Smooth muscle cell (in vitro differentiated cells): ENCODE measurements around the gene TSPYL6. TPM values are rescaled to one million over a fixed set of nuclear protein-coding genes. Genes with fewer than 3 reads are reported as not detected.

ENCODE experiments used
- DNase-seq: peaks from one replicate; lab custom pipeline; 2025; ENCODE audit not compliant: unreplicated experiment; lab: John Stamatoyannopoulos, UW
- H2AFZ ChIP-seq: fragments of 200-600 bp; sonication (generic); 2 replicates; pipeline ENCODE4 v1.6.0; 2016; ENCODE audit warnings: antibody characterized with exemption, low read depth, mild to moderate bottlenecking
- H3F3A ChIP-seq: fragments of 200-600 bp; sonication (generic); 2 replicates; pipeline ENCODE4 v1.6.0; 2017; ENCODE audit warnings: antibody characterized with exemption, low read depth
- H3K27ac ChIP-seq: fragments of 200-600 bp; sonication (generic); 2 replicates; pipeline ENCODE4 v1.5.1; 2016; ENCODE audit warnings: low read depth, mild to moderate bottlenecking
- H3K27me3 ChIP-seq: fragments of 200-600 bp; sonication (generic); 2 replicates; pipeline ENCODE4 v1.6.1; 2016; ENCODE audit warnings: low read depth, mild to moderate bottlenecking
- H3K36me3 ChIP-seq: fragments of 200-600 bp; sonication (generic); 2 replicates; pipeline ENCODE4 v1.5.1; 2016; ENCODE audit warnings: low read depth
- H3K4me1 ChIP-seq: fragments of 200-600 bp; sonication (generic); 2 replicates; pipeline ENCODE4 v1.5.1; 2016; ENCODE audit warnings: low read depth
- H3K4me2 ChIP-seq: fragments of 200-600 bp; sonication (generic); 2 replicates; pipeline ENCODE4 v1.6.0; 2016; ENCODE audit warnings: mild to moderate bottlenecking
- H3K4me3 ChIP-seq: fragments of 200-600 bp; sonication (generic); 2 replicates; pipeline ENCODE4 v1.5.1; 2016; ENCODE audit warnings: mild to moderate bottlenecking
- H3K79me2 ChIP-seq: fragments of 200-600 bp; sonication (generic); 2 replicates; pipeline ENCODE4 v1.6.0; 2016; ENCODE audit warnings: low read depth, mild to moderate bottlenecking
- H3K9ac ChIP-seq: fragments of 200-600 bp; sonication (generic); 2 replicates; pipeline ENCODE4 v1.6.0; 2016; ENCODE audit warnings: low read depth
- H3K9me3 ChIP-seq: fragments of 200-600 bp; sonication (generic); replicated peaks from 2 replicates; pipeline ENCODE4 v1.5.1; 2016; ENCODE audit warnings: low read depth
- H4K20me1 ChIP-seq: fragments of 200-600 bp; sonication (generic); 2 replicates; pipeline ENCODE4 v1.6.0; 2016; ENCODE audit warnings: low read depth
- CTCF ChIP-seq: fragments of 200-600 bp; sonication (generic); IDR thresholded peaks from 2 replicates; pipeline ENCODE4 v1.5.1; 2017; ENCODE audit warnings: borderline replicate concordance, mild to moderate bottlenecking, antibody characterized with exemption; ENCODE audit not compliant: insufficient read depth, poor library complexity, severe bottlenecking
- WGBS: methylation state at CpG from one replicate; pipeline ENCODE4 v1.1.7; 2016; ENCODE audit warnings: low lambda C conversion rate; 5-methylcytosine and 5-hydroxymethylcytosine counted together
- polyA plus RNA-seq: library from polyadenylated mRNA; unstranded; fragments of >200 nt; fragmentation: Nextera tagmentation; extraction: Ambion mirVana; gene quantifications from 2 replicates; pipeline ENCODE4 v1.2.1, GENCODE V29; 2016
- total RNA-seq: library from RNA; depleted of rRNA; stranded (reverse); fragments of >200 nt; gene quantifications from 2 replicates; pipeline ENCODE4 v1.2.3, GENCODE V29; 2014

TSPYL6 gene
- total and polyA plus RNA-seq, 2 experiments from 2014 or later: not detected

DNA sequence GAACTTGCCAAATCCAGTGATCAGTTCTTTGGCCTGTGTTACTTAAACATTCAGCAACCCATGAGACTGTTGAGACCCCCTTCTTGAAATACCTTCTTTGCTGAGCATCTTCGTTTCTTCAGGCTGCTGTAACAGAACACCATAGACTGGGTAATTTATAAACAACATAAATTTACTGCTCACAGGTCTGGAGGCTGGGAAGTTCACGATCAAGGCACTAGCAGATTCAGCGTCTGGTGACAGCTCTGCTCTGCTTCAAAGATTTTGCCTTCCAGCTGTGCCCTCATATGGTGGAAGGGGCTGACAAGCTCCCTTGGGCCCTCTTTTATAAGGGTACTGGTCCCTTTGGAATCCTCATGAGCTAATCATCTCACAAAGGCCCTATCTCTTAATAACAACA is 28.8 kb upstream of the TSPYL6 start:
- Histone ChIP-seq H3K36me3 (no peaks in the 10 kb centered on the region), H3K4me3 (no peak overlapping the region), H2AFZ (no peak overlapping the region), H3K79me2 (no peaks in the 10 kb centered on the region), H3K9ac (no peak overlapping the region), H3K9me3 (no peaks in the 10 kb centered on the region), H3K27ac (no peak overlapping the region), H4K20me1 (no peaks in the 10 kb centered on the region), H3K27me3 (peaks cover 11% of the 10 kb centered on the region), H3F3A (no peaks in the 10 kb centered on the region), H3K4me2 (no peak overlapping the region), H3K4me1 (peaks cover under 1% of the 10 kb centered on the region)
- no peak for DNase-seq
- 71% methylated on average over 3 of the region's 3 CpGs for WGBS
- no peak for TF ChIP-seq CTCF

DNA sequence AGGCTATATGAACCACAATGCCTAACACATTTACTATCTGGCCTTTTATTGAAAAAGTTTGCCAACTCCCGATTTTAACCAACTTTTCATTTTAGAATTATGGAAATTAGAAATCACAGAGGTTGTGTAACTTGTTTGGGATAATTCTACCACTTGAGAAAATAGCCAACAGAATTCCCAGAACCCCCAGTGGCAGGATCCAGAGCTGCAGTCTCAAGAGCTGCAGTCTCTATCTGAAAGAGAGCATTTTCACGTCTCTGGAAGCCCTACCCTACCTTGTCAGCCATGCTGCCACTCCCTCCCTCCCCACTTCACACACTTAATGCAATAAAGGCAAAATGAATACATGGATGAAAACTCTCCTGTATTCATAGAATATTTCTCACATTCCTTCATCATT is 23.4 kb upstream of the TSPYL6 start:
- H3K36me3 ChIP-seq: no peaks in the 10 kb centered on the region
- H3K4me2 ChIP-seq: no peak overlapping the region
- H3K4me3 ChIP-seq: no peak overlapping the region
- TF ChIP-seq CTCF: no peak
- H3K79me2 ChIP-seq: no peaks in the 10 kb centered on the region
- DNase-seq: no peak
- no peaks in the 10 kb centered on the region for H4K20me1 ChIP-seq
- H3F3A ChIP-seq: no peaks in the 10 kb centered on the region
- peaks cover 5% of the 10 kb centered on the region for H3K4me1 ChIP-seq
- 68% methylated on average over 2 of the region's 2 CpGs for WGBS
- H2AFZ ChIP-seq: no peak overlapping the region
- no peak overlapping the region for H3K9ac ChIP-seq
- H3K27me3 ChIP-seq: no peaks in the 10 kb centered on the region
- H3K9me3 ChIP-seq: no peaks in the 10 kb centered on the region
- no peak overlapping the region for H3K27ac ChIP-seq

- no peaks in the 10 kb centered on the region for H3K79me2 ChIP-seq
- H3K36me3 ChIP-seq: no peaks in the 10 kb centered on the region
- no peaks in the 10 kb centered on the region for H3K9me3 ChIP-seq
- no peak overlapping the region for H3K4me3 ChIP-seq
- no peaks in the 10 kb centered on the region for H4K20me1 ChIP-seq
- 73% methylated on average over 2 of the region's 2 CpGs for WGBS
- H2AFZ ChIP-seq: peak overlapping the region; percentile 79
- no peak for TF ChIP-seq CTCF
- H3K4me2 ChIP-seq: no peak overlapping the region
- no peak for DNase-seq
- H3K4me1 ChIP-seq: peaks cover 5% of the 10 kb centered on the region
- no peaks in the 10 kb centered on the region for H3K27me3 ChIP-seq
- no peaks in the 10 kb centered on the region for H3F3A ChIP-seq
- H3K27ac ChIP-seq: peak overlapping the region; percentile 33
- peak overlapping the region; percentile 49 for H3K9ac ChIP-seq
Measured at GRCh38 chr2:54275541-54275940, 19.5 kb upstream of the TSPYL6 start.

DNA sequence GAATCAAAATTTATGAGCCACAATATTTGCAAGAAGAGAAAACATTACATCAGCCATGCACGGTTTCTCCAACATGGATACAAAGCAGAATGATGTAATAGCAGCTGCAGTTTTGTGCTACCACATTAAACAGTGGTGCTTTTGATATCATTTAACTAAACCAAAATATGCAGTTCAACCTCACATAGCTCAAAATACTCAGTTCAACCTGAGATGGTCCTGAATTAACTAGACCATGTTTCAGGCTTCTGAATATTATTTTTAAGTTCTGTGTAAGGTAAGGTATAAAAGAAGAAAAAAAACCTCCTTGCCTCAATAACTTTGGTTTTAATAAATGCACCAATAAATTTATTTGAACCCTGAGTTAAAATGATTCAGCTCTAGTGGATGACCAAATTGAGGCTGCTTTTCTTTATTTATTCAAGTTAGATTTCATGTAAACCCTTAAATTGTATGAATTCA is 18.8 kb upstream of the TSPYL6 start:
- no peak overlapping the region for H3K4me3 ChIP-seq
- peak overlapping the region; percentile 49 for H3K9ac ChIP-seq
- peak overlapping the region; percentile 33 for H3K27ac ChIP-seq
- 29% methylated on average over 1 of the region's 1 CpG for WGBS
- no peaks in the 10 kb centered on the region for H3K79me2 ChIP-seq
- H3K4me1 ChIP-seq: peaks cover 5% of the 10 kb centered on the region
- no peak for TF ChIP-seq CTCF
- H4K20me1 ChIP-seq: no peaks in the 10 kb centered on the region
- H2AFZ ChIP-seq: peak overlapping the region; percentile 79
- no peaks in the 10 kb centered on the region for H3K9me3 ChIP-seq
- peak overlapping the region; percentile 61 for H3K4me2 ChIP-seq
- no peaks in the 10 kb centered on the region for H3K27me3 ChIP-seq
- H3F3A ChIP-seq: no peaks in the 10 kb centered on the region
- no peaks in the 10 kb centered on the region for H3K36me3 ChIP-seq
- no peak for DNase-seq
